ENCODE data around the gene SPAG16.

GRCh38 chr2:214379227-214379626 is 1095.0 kb downstream of the SPAG16 start:
- TF ChIP-seq POLR2A (IDR thresholded peaks at IDR 0.05) (no peak), CTCF (IDR thresholded peaks at IDR 0.05) (no peak)

Measured in body of pancreas (tissue), 4 donors.